GM21515 (cell line): ENCODE data around the gene FRMD8.
"Not testable (repeated sequence)": the region's sequence is repeated elsewhere in the genome, so short reads cannot be mapped to it uniquely, and the experiment has no call there.

Source experiments
- ATAC-seq: cut with Tn5 transposase; IDR thresholded peaks from one replicate; pipeline ENCODE4 v1.9.1; 2021; ENCODE audit not compliant: unreplicated experiment

Gene FRMD8

DNA sequence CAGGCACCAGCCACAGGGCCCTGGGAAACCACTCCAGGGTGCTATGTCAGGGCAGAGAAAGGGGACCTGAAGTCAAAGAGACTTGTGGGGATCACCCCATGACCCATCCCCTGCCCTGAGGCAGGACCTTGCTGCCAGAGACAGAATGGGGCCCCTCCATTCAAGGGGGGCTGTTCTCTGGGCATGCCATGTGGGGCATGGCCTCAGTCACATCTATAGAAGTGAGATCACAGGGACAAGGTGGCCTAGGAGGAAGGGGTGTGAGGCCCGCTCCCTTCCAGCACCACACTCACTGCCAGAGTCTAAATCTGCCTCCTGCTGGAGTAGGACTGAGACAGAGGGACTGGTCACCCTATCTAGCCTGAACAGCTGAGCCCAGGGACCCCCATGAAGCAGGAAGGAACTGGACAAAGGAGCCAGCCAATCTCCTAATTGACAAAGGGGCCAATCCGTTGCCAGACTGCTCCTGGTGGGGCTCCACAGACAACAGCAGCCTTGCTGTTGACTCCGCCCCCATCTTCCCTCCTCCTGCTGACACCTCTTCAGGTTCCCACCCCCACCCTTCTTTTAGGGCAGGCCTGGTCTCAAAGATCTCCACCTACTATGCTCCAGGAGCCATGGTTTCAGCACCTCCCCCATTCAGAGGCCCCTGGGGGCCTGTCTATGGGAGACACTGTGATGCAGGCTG is 62.1 kb downstream of the FRMD8 start:
- ATAC-seq, result no peak

- not testable (repeated sequence) for ATAC-seq
Measured at GRCh38 chr11:65451301-65451700, 64.9 kb downstream of the FRMD8 start.

- not testable (repeated sequence) for ATAC-seq
Measured at GRCh38 chr11:65452259-65452658, 65.8 kb downstream of the FRMD8 start.

- ATAC-seq, result no peak
Measured at GRCh38 chr11:65452806-65453490, 66.5 kb downstream of the FRMD8 start.

DNA sequence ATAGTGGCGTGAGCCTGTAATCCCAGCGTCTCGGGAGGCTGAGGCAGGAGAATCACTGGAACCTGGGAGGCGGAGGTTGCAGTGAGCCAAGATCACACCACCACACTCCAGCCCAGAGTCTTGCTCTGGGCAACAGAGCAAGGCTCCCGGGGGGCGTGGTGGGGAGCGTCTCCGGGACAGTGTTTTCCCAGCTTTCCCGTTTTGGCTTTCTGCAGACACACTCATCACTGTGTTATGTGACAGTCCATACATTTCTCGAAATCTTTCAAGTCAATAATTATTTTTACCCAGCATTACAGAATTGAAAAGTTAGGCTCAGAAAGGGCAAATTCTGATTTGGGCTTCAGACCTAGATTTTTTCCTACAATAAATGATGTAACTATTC is 67.9 kb downstream of the FRMD8 start:
- ATAC-seq, result no peak

GRCh38 chr11:65454696-65455456 is 68.4 kb downstream of the FRMD8 start:
- peak; percentile 79 for ATAC-seq

- ATAC-seq, result no peak
Measured at GRCh38 chr11:65456418-65456817, 70.0 kb downstream of the FRMD8 start.

GRCh38 chr11:65459552-65459951 is 73.1 kb downstream of the FRMD8 start:
- ATAC-seq, result no peak
